Skin epidermis (tissue), 12 donors: ENCODE data around the gene BBS9.
"Not testable (repeated sequence)": the region's sequence is repeated elsewhere in the genome, so short reads cannot be mapped to it uniquely, and the experiment has no call there.

Source experiments
- H3K27ac ChIP-seq, 21 experiments: fragments of 200-600 bp; sonication (generic) in 11 of 21; one replicate each; pipeline ENCODE4 v1.5.0; 2020; ENCODE audit warnings: mild to moderate bottlenecking in 3 of 21, inconsistent platforms in 2 of 21, moderate library complexity in 2 of 21
- H3K4me3 ChIP-seq, 7 experiments: fragments of 200-600 bp; sonication (generic) in 2 of 7; one replicate each; pipeline ENCODE4 v1.5.0; 2020; ENCODE audit warnings: inconsistent platforms in 2 of 7, mild to moderate bottlenecking in 2 of 7, moderate library complexity in 1 of 7

BBS9 gene

DNA sequence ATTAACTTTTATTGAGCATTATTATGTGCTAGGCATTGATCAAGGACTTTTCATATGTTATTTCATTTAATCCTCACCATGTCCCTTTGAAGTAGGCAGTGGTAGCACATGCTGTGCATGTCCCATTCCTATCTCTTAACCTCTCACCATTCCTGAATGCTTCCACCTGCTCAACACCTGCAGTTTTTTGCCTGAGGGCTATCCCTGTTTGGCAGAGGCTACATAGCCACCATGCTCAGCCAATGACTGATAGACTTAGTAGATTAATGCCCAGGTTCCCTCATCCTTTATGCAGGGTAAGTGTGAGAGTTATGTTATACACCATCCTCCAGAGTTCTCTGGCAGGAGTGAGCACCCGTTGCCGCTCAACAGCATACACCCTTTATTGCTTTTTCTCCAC, 387.8 kb downstream of the BBS9 start:
- H3K27ac ChIP-seq = no peak overlapping the region
- no peak overlapping the region for H3K4me3 ChIP-seq

DNA sequence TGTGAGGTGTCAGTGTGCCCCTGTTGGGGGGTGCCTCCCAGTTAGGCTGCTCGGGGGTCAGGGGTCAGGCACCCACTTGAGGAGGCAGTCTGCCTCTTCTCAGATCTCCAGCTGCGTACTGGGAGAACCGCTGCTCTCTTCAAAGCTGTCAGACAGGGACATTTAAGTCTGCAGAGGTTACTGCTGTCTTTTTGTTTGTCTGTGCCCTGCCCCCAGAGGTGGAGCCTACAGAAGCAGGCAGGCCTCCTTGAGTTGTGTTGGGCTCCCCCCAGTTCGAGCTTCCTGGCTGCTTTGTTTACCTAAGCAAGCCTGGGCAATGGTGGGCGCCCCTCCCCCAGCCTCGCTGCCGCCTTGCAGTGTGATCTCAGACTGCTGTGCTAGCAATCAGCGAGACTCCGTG, 397.6 kb downstream of the BBS9 start:
- not testable (repeated sequence) for H3K27ac ChIP-seq, H3K4me3 ChIP-seq

DNA sequence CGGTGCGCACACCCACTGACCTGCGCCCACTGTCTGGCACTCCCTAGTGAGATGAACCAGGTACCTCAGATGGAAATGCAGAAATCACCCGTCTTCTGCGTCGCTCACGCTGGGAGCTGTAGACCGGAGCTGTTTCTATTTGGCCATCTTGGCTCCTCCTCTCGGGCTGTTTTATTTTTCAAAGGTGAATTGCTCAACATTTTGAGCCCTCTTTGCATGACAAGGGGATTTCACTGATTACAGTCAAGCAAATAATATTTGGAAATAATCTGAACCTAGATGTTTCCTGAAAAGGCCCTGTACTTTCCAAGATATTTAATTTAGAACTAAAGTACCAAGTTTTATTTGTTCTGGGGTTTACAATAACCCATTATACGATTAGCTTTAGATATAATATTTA, 398.2 kb downstream of the BBS9 start:
- not testable (repeated sequence) for H3K4me3 ChIP-seq, H3K27ac ChIP-seq

- Histone ChIP-seq H3K27ac (no peak overlapping the region), H3K4me3 (no peak overlapping the region)
Measured at GRCh38 chr7:33529070-33529469, 399.7 kb downstream of the BBS9 start.

DNA sequence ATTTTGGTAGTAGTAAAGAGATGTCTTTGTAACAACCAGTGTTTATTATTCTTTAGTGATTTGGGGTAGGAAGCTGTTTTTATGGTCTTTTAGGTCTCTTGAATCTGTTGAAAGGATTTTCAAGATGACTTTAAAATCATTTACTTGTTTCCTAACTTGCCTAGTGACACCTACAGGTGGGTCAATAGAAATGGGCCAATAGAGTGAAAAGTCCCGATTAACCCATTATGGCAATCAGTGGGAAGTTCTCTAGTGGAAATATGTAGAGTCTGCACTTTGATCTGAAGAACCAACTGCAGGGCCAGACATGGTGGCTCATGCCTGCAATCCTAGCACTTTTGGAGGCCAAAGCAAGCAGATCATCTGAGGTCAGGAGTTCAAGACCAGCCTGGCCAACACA, 401.3 kb downstream of the BBS9 start:
- H3K4me3 ChIP-seq = no peak overlapping the region
- H3K27ac ChIP-seq = no peak overlapping the region

- Histone ChIP-seq H3K4me3 (no peak overlapping the region), H3K27ac (no peak overlapping the region)
Measured at GRCh38 chr7:33531888-33532287, 402.5 kb downstream of the BBS9 start.

DNA sequence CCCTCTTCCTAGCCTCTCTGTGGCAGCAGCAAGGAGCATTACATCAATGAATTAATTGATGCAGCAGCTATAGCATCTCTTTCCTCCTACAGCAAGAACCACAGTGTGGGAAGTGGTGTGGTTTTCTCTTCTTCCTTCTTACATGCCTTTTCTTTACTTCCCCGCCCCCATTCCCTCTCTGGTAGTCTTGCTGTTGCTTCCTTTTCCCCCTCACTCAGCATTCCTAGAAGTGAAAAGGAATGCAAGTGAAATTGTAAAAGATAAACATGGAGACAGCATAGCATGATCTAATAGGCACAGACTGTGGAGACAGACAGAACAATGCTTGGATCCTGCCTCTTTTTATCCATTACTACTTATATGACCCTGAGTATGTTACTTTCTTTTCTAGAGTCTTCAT, 405.5 kb downstream of the BBS9 start:
- Histone ChIP-seq H3K27ac (no peak overlapping the region), H3K4me3 (no peak overlapping the region)

DNA sequence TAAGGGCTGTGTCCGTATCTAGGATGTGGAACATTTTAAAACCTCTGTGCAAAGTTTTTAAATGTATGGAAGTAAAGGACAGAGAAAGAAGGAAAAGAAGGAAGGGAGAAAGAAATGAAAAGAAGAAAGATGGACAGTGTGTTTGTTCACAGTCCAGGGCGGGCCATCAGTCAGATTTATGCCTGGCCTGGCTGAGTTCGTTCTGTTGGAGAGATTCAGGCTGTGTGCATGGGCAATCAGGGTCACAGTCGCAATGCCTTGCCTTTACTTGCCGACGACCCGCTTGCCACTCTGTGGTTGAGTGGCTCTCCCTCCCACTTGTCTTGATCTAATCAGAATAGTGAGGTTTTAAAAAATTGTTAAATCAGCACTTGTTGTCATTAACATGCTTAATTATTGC, 406.6 kb downstream of the BBS9 start:
- no peak overlapping the region for H3K4me3 ChIP-seq
- no peak overlapping the region for H3K27ac ChIP-seq

GRCh38 chr7:33536398-33537103, 407.2 kb downstream of the BBS9 start:
- H3K27ac ChIP-seq = no peak overlapping the region

GRCh38 chr7:33537104-33537477, 407.7 kb downstream of the BBS9 start:
- no peak overlapping the region for H3K4me3 ChIP-seq

More at GRCh38 chr7:33536398-33537103, 407.2 kb downstream of the BBS9 start:
- no peak overlapping the region for H3K4me3 ChIP-seq

GRCh38 chr7:33539198-33539597, 409.8 kb downstream of the BBS9 start:
- Histone ChIP-seq H3K27ac (no peak overlapping the region), H3K4me3 (no peak overlapping the region)

More at GRCh38 chr7:33537104-33537477, 407.7 kb downstream of the BBS9 start:
- H3K27ac ChIP-seq = no peak overlapping the region

- no peak overlapping the region for H3K4me3 ChIP-seq
- no peak overlapping the region for H3K27ac ChIP-seq
Measured at GRCh38 chr7:33539659-33540400, 410.5 kb downstream of the BBS9 start.

DNA sequence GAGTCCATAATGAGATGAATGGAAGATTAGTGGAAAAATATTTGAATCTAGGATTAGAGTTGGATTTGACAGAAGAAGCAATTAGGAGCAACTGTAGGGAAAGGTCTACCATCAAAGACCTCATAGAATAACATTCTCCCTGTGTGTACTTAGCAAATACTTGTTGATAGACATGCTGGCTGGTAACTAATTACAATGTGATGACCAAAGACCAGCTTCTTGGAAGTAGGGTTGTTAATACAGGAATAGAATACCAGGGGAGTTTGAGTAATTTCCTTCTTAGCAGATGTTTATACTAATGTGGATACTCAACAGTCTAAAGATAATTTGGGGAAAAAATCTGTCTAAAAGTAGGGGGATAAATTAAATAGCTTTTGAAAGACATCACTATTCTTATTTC, 418.5 kb downstream of the BBS9 start:
- Histone ChIP-seq H3K27ac (no peak overlapping the region), H3K4me3 (no peak overlapping the region)

DNA sequence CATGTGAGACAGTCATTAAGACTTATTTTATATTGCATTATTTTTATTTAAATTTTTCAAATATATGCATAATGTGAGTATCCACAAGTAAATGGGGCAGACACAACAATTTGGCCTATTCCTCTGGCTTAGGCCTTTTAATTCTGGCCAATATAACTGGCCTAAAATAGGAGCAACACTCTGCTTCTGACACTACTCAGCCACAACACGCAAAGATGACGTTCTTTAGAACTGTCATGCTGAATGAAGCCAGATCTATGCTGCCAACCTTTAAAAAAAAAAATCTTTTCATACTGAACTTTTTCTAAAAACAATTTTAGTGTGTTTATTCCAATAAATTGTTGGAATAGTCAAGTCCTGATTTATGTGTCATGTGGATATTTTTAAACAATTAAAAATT, 421.0 kb downstream of the BBS9 start:
- no peak overlapping the region for H3K4me3 ChIP-seq
- no peak overlapping the region for H3K27ac ChIP-seq

DNA sequence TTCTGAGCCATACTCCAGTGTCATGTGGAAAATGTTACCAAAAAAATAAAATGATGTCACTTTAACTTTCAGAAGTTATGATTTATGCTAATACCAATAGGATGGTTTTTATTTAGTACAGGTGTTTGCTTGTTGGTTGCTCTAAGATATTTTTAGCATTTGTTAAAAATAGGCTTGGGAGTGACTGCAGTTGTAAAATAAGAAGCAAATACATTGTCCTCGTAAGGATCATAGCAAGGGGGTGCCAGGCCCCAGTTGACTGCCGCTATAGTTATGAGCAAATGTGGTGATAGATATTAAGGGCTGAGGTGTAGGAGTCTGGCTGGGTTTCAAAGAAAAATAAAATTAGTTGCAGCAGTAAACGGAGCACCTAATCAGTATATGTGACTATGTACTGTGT, 421.6 kb downstream of the BBS9 start:
- no peak overlapping the region for H3K4me3 ChIP-seq
- H3K27ac ChIP-seq = no peak overlapping the region

- Histone ChIP-seq H3K27ac (no peak overlapping the region), H3K4me3 (no peak overlapping the region)
Measured at GRCh38 chr7:33554046-33554445, 424.7 kb downstream of the BBS9 start.

- H3K27ac ChIP-seq = no peak overlapping the region
Measured at GRCh38 chr7:33554576-33554975, 425.2 kb downstream of the BBS9 start.

DNA sequence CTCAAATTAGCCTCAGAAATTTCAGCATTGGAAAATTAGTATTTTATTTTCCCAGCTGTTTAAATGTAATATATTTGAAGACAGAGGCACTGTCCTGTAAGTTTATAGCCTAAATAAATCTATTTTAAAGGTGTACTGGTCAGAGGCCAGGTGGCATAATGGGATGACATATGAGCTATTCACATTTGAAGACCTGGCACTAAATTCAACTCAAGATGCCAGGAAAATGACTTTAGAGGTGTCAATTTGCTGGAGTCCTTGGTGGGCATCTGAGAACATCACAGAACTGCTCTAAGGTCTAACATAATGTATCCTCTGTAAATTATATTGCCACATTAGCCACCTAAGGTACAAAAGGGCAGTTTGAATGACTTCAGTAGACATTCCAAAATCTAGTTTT, 427.1 kb downstream of the BBS9 start:
- Histone ChIP-seq H3K4me3 (no peak overlapping the region), H3K27ac (no peak overlapping the region)

More at GRCh38 chr7:33554576-33554975, 425.2 kb downstream of the BBS9 start:
- no peak overlapping the region for H3K4me3 ChIP-seq

GRCh38 chr7:33558549-33559323, 429.4 kb downstream of the BBS9 start:
- H3K4me3 ChIP-seq = no peak overlapping the region
- H3K27ac ChIP-seq = no peak overlapping the region

- Histone ChIP-seq H3K27ac (no peak overlapping the region), H3K4me3 (no peak overlapping the region)
Measured at GRCh38 chr7:33559324-33559710, 430.0 kb downstream of the BBS9 start.

- H3K27ac ChIP-seq = no peak overlapping the region
Measured at GRCh38 chr7:33562996-33563395, 433.6 kb downstream of the BBS9 start.

More at GRCh38 chr7:33562996-33563395, 433.6 kb downstream of the BBS9 start:
- H3K4me3 ChIP-seq = no peak overlapping the region
